HEK293T (cell line): ENCODE measurements around the gene PLSCR3.
A peak's percentile ranks its signal among the peaks of the same experiment; 100 is the strongest.

Source experiments
- ARNT ChIP-seq: fragments of 450-650 bp; IDR thresholded peaks from 2 replicates; pipeline ENCODE4 v1.6.1; 2017; ENCODE audit warnings: mild to moderate bottlenecking
- BHLHE40 ChIP-seq: fragments of 450-650 bp; IDR thresholded peaks from 2 replicates; pipeline ENCODE4 v1.6.1; 2016; ENCODE audit warnings: mild to moderate bottlenecking, moderate library complexity, borderline replicate concordance
- CTBP1 ChIP-seq: fragments of 450-650 bp; IDR thresholded peaks from 2 replicates; pipeline ENCODE4 v1.6.1; 2016; ENCODE audit warnings: borderline replicate concordance
- ELF4 ChIP-seq: fragments of 450-650 bp; IDR thresholded peaks from 2 replicates; pipeline ENCODE4 v1.6.1; 2017; ENCODE audit warnings: antibody characterized with exemption
- FOXA1 ChIP-seq: fragments of 450-650 bp; IDR thresholded peaks from 2 replicates; pipeline ENCODE4 v1.6.1; 2016; ENCODE audit warnings: mild to moderate bottlenecking
- FOXK2 ChIP-seq: fragments of 450-650 bp; IDR thresholded peaks from 2 replicates; pipeline ENCODE4 v1.6.1; 2016; ENCODE audit warnings: mild to moderate bottlenecking
- HDGF ChIP-seq: fragments of 450-650 bp; IDR thresholded peaks from 2 replicates; pipeline ENCODE4 v1.6.1; 2017; ENCODE audit warnings: antibody characterized with exemption, borderline replicate concordance
- L3MBTL2 ChIP-seq: fragments of 450-650 bp; conservative IDR thresholded peaks from 2 replicates; pipeline ENCODE4 v1.6.1; 2016; ENCODE audit warnings: mild to moderate bottlenecking
- LEF1 ChIP-seq: fragments of 450-650 bp; IDR thresholded peaks from 2 replicates; pipeline ENCODE4 v1.6.1; 2017; ENCODE audit warnings: mild to moderate bottlenecking, borderline replicate concordance
- NFRKB ChIP-seq: fragments of 450-650 bp; IDR thresholded peaks from 2 replicates; pipeline ENCODE4 v1.6.1; 2016; ENCODE audit warnings: mild to moderate bottlenecking, moderate library complexity
- SP1 ChIP-seq: fragments of 450-650 bp; IDR thresholded peaks from 2 replicates; pipeline ENCODE4 v1.6.1; 2017
- SUZ12 ChIP-seq: fragments of 450-650 bp; IDR thresholded peaks from 2 replicates; pipeline ENCODE4 v1.6.1; 2016; ENCODE audit warnings: mild to moderate bottlenecking
- TARDBP ChIP-seq: fragments of 450-650 bp; IDR thresholded peaks from 2 replicates; pipeline ENCODE4 v1.6.1; 2016
- ZNF384 ChIP-seq: fragments of 450-650 bp; IDR thresholded peaks from 2 replicates; pipeline ENCODE4 v1.6.1; 2016

GRCh38 chr17:7436556-7437368 is 42.4 kb upstream of the PLSCR3 start:
- TF ChIP-seq ZNF384 (no peak), BHLHE40 (no peak), FOXA1 (no peak), TARDBP (no peak), NFRKB (no peak), FOXK2 (no peak), SUZ12 (no peak), HDGF (no peak), ARNT (no peak; the same call in 1 of the 2 replicates), SP1 (no peak), ELF4 (no peak), L3MBTL2 (peak; percentile 55), LEF1 (no peak), CTBP1 (no peak)
